Chondrocyte (in vitro differentiated cells): ENCODE data around the gene DPP6. TPM values are rescaled to one million over a fixed set of nuclear protein-coding genes. Genes with fewer than 3 reads are reported as not detected.

Experiments
- DNase-seq: peaks from one replicate; pipeline ENCODE4 v3.0.0; 2021; ENCODE audit warnings: mixed read lengths, low spot score
- H3K27ac Mint-ChIP-seq: one replicate; pipeline ENCODE4 v1.8.0; 2021; ENCODE audit warnings: mild to moderate bottlenecking, moderate library complexity, mixed read lengths; ENCODE audit not compliant: unreplicated experiment
- H3K27me3 Mint-ChIP-seq: 2 replicates; pipeline ENCODE4 v1.8.0; 2021; ENCODE audit warnings: low read depth, mixed read lengths
- H3K36me3 Mint-ChIP-seq: 2 replicates; pipeline ENCODE4 v1.8.0; 2021; ENCODE audit warnings: low read depth, mixed read lengths
- H3K4me1 Mint-ChIP-seq: 2 replicates; pipeline ENCODE4 v1.8.0; 2021; ENCODE audit warnings: low read depth, mild to moderate bottlenecking, mixed read lengths
- H3K4me3 Mint-ChIP-seq: one replicate; pipeline ENCODE4 v1.8.0; 2021; ENCODE audit warnings: mild to moderate bottlenecking, moderate library complexity, mixed read lengths; ENCODE audit not compliant: unreplicated experiment
- H3K9me3 Mint-ChIP-seq: 2 replicates; pipeline ENCODE4 v1.8.0; 2021; ENCODE audit warnings: low read depth, mixed read lengths
- total RNA-seq: library from RNA; stranded (reverse); gene quantifications from 3 replicates; pipeline ENCODE4 v1.2.1, GENCODE V29; 2021
- TF ChIP-seq, protein P1 (sequence below): fragments of 200-600 bp; sonication (generic); IDR thresholded peaks from 2 replicates; pipeline ENCODE4 v1.5.0; 2021; ENCODE audit warnings: antibody characterized with exemption, mild to moderate bottlenecking, moderate library complexity

The DPP6 gene
- total RNA-seq, 1 donor from 2014 or later = not detected

DNA sequence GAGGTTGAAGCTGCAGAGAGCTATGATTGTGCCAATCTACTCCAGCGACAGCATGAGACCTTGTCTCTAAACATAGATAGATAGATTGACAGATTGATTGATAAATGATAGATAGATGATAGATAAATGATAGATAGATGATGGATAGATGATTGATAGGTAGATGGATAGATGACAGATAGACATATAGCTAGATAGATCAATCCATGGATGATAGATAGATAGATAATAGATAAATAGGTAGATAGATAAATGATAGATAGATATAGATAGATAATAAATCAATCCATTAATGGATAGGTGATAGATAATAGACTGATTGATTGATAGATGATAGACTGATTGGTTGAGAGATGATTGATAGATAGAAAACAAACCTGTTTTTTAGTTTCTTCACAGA is 601.1 kb downstream of the DPP6 start:
- H3K27ac Mint-ChIP-seq = no peak overlapping the region
- H3K4me1 Mint-ChIP-seq = no peaks in the 10 kb centered on the region
- TF ChIP-seq, protein P1, sequence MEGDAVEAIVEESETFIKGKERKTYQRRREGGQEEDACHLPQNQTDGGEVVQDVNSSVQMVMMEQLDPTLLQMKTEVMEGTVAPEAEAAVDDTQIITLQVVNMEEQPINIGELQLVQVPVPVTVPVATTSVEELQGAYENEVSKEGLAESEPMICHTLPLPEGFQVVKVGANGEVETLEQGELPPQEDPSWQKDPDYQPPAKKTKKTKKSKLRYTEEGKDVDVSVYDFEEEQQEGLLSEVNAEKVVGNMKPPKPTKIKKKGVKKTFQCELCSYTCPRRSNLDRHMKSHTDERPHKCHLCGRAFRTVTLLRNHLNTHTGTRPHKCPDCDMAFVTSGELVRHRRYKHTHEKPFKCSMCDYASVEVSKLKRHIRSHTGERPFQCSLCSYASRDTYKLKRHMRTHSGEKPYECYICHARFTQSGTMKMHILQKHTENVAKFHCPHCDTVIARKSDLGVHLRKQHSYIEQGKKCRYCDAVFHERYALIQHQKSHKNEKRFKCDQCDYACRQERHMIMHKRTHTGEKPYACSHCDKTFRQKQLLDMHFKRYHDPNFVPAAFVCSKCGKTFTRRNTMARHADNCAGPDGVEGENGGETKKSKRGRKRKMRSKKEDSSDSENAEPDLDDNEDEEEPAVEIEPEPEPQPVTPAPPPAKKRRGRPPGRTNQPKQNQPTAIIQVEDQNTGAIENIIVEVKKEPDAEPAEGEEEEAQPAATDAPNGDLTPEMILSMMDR = no peak
- no peaks in the 10 kb centered on the region for H3K27me3 Mint-ChIP-seq
- peaks cover 43% of the 10 kb centered on the region for H3K9me3 Mint-ChIP-seq
- H3K4me3 Mint-ChIP-seq = no peak overlapping the region
- H3K36me3 Mint-ChIP-seq = no peaks in the 10 kb centered on the region
- no peak for DNase-seq

DNA sequence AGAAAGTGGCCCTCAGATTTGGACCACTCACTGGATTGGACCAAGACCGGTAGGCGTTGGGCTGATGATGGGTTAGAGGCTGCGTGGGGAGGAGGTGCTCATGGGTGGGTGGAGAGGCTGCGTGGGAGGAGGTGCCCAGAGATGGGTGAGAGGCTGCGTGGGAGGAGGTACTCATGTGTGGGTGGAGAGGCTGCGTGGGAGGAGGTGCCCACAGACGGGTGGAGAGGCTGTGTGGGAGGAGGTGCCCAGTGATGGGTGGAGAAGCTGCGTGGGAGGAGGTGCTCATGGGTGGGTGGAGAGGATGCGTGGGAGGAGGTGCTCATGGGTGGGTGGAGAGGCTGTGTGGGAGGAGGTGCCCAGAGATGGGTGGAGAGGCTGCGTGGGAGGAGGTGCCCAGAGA is 604.4 kb downstream of the DPP6 start:
- no peaks in the 10 kb centered on the region for H3K27me3 Mint-ChIP-seq
- no peaks in the 10 kb centered on the region for H3K4me1 Mint-ChIP-seq
- no peak overlapping the region for H3K4me3 Mint-ChIP-seq
- DNase-seq = no peak
- H3K9me3 Mint-ChIP-seq = peaks cover 36% of the 10 kb centered on the region
- TF ChIP-seq, protein P1 = no peak
- H3K36me3 Mint-ChIP-seq = no peaks in the 10 kb centered on the region
- no peak overlapping the region for H3K27ac Mint-ChIP-seq

DNA sequence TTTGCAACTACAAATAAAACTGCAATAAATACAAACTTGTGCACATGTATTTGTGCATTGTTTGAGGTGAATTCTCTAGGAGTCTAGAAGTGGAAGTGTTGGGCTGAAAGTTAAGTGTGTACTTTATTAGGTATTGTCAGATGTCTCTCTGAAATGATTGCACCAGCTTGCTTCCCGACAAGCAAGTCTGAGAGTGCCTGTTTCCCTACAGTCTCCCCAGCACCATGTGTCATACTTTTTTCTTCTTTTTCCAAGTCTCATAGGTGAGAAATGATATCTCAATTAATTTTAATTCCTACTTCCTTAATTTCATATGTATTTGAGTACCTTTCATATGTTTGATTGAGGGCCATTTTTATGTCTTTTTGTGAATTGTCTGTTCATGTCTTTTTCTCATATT is 614.6 kb downstream of the DPP6 start:
- no peaks in the 10 kb centered on the region for H3K27me3 Mint-ChIP-seq
- no peak for DNase-seq
- no peaks in the 10 kb centered on the region for H3K4me1 Mint-ChIP-seq
- peaks cover 47% of the 10 kb centered on the region for H3K9me3 Mint-ChIP-seq
- no peaks in the 10 kb centered on the region for H3K36me3 Mint-ChIP-seq
- no peak overlapping the region for H3K27ac Mint-ChIP-seq
- TF ChIP-seq, protein P1 = no peak
- H3K4me3 Mint-ChIP-seq = no peak overlapping the region

DNA sequence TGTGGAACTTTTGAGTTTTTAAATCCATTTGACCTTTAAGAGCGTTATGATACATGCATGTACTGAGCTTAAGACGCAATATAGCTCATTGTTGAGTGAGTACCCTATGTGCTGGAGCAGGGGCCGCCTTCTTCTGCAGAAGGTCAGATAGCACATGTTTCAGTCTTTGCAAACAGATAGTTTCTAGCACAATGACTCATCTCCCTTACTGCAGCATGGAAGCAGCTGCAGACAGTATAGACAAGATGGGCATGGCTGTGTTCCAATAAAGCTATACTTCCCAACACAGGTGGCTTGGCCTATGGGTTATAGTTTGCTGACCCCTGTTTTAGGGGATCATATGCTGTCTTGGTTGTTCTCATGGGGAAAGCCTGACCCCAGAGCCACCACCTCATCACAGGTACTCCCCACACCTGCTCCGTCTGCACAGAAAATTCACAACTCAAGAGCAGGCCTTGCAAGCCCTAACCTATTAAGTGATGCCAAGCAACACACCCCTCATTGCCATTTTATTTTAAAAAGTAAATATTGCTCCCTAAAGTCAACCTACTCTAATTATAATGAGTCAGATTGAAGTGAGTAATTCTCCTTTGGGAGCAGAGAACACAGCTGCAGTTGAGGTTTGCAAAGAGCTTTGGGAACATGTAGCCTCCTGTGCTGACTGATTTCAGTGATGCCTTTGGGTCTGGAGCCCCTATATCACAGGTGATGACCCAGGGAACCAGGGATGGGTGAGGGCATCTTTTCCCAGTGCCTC is 620.6 kb downstream of the DPP6 start:
- Mint-ChIP-seq H3K27me3 (no peaks in the 10 kb centered on the region), H3K4me1 (no peaks in the 10 kb centered on the region), H3K9me3 (peaks cover 49% of the 10 kb centered on the region), H3K36me3 (no peaks in the 10 kb centered on the region), H3K27ac (no peak overlapping the region), H3K4me3 (no peak overlapping the region)
- DNase-seq = no peak
- TF ChIP-seq, protein P1 = no peak

DNA sequence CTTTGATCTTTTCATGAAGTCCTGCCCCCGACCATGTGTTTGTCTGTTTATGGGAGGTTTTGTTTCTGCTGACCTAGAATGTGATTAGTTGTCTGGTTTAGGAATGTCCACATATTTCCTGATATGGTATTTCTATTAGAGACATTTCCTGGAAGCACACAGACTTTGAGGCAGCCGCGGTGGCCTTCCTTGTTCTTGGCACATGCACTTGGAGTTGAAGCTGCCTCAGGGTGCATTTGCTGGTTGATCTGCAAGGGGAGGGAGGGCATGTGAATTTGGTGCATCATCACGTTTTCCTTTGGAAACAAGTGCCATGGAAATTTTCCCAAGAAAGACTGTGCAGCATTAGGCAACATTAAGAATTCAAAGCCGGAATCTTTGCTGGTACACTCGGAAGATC is 622.0 kb downstream of the DPP6 start:
- Mint-ChIP-seq H3K9me3 (peaks cover 50% of the 10 kb centered on the region), H3K4me3 (no peak overlapping the region), H3K36me3 (no peaks in the 10 kb centered on the region), H3K27me3 (no peaks in the 10 kb centered on the region), H3K27ac (no peak overlapping the region), H3K4me1 (no peaks in the 10 kb centered on the region)
- no peak for DNase-seq
- TF ChIP-seq, protein P1 = no peak
